WTC11 (cell line): ENCODE results near the gene POTEI. TPM values are rescaled to one million over a fixed set of nuclear protein-coding genes. Genes with fewer than 3 reads are reported as not detected.
"Not testable (repeated sequence)": the region's sequence is repeated elsewhere in the genome, so short reads cannot be mapped to it uniquely, and the experiment has no call there.

ENCODE experiments used
- ATAC-seq: fragments of 200-7000 bp; cut with Tn5 transposase; 2 replicates; pipeline ENCODE4 v1.10.0; 2021; ENCODE audit warnings: mild to moderate bottlenecking, moderate library complexity
- CTCF ChIA-PET: fragments of 300-600 bp; sonication (Branson Sonifier 250); formaldehyde crosslinking; loops from one replicate; lab custom pipeline; 2021; ENCODE audit warnings: antibody characterized with exemption; lab: Charles Lee
- POLR2A ChIA-PET: fragments of 350-600 bp; sonication (Branson Sonifier 250); formaldehyde crosslinking; loops from one replicate; lab custom pipeline; 2021; ENCODE audit warnings: antibody characterized with exemption; lab: Charles Lee
- DNase-seq: peaks from one replicate; pipeline ENCODE4 v3.0.0; 2021; ENCODE audit warnings: low spot score
- H3K27ac Mint-ChIP-seq: 2 replicates; pipeline ENCODE4 v1.8.0; 2021; ENCODE audit warnings: mixed read lengths
- H3K27me3 Mint-ChIP-seq: 2 replicates; pipeline ENCODE4 v1.8.0; 2021; ENCODE audit warnings: low read depth, mild to moderate bottlenecking, moderate library complexity, mixed read lengths
- H3K36me3 Mint-ChIP-seq: 2 replicates; pipeline ENCODE4 v1.8.0; 2021; ENCODE audit warnings: mixed read lengths
- H3K4me1 Mint-ChIP-seq: 2 replicates; pipeline ENCODE4 v1.8.0; 2022; ENCODE audit warnings: mixed read lengths
- H3K4me3 Mint-ChIP-seq: 2 replicates; pipeline ENCODE4 v1.8.0; 2021; ENCODE audit warnings: mild to moderate bottlenecking, moderate library complexity, mixed read lengths
- H3K9me3 Mint-ChIP-seq: 2 replicates; pipeline ENCODE4 v1.8.0; 2021; ENCODE audit warnings: mixed read lengths
- total RNA-seq: library from RNA; stranded (reverse); gene quantifications from 3 replicates; pipeline ENCODE4 v1.2.3, GENCODE V29; 2021

The POTEI gene
- total RNA-seq, 1 experiment from 2014 or later, result 2.2 TPM

GRCh38 chr2:130529545-130529944 is 20.4 kb upstream of the POTEI start:
- DNase-seq, H3K4me1 Mint-ChIP-seq, H3K27ac Mint-ChIP-seq, H3K27me3 Mint-ChIP-seq, H3K9me3 Mint-ChIP-seq, CTCF ChIA-PET, H3K36me3 Mint-ChIP-seq, POLR2A ChIA-PET, H3K4me3 Mint-ChIP-seq, ATAC-seq: not testable (repeated sequence)

GRCh38 chr2:130527365-130527967 is 18.3 kb upstream of the POTEI start:
- CTCF ChIA-PET, H3K4me3 Mint-ChIP-seq, H3K27ac Mint-ChIP-seq, H3K36me3 Mint-ChIP-seq, H3K4me1 Mint-ChIP-seq, DNase-seq, POLR2A ChIA-PET, H3K27me3 Mint-ChIP-seq, H3K9me3 Mint-ChIP-seq: not testable (repeated sequence)
- ATAC-seq, result peak; percentile 71

DNA sequence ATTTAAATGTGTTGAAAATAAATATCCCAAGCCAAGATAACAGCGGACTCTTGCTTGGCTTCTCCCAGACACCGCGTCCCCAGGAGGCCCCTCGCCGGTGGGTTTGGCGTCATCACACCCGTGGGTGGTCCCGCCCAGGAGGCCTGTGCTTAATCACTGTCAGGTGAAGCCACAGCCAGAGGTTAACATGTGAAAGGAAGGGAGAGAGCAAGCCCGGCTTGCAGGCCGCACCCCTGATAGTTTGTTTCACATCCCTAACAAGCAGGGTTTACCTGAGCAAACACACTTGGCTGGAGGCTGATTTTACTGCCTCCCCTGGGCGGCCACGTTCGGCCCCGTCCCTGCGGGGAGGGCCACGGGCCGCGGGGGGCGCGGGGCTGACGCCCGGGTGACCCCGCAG is 13.3 kb upstream of the POTEI start:
- DNase-seq, result not testable (repeated sequence)

GRCh38 chr2:130520992-130521391 is 11.9 kb upstream of the POTEI start, which contains the start of gene CFC1B:
Gene CFC1B, plus strand, starts transcription at chr2:130521222. Its CDS starts 263 bp downstream, at chr2:130521485.
- H3K4me1 Mint-ChIP-seq, POLR2A ChIA-PET: not testable (repeated sequence)

More for the DNA sequence above, 13.3 kb upstream of the POTEI start:
- H3K4me3 Mint-ChIP-seq, CTCF ChIA-PET, H3K36me3 Mint-ChIP-seq, H3K27me3 Mint-ChIP-seq, H3K9me3 Mint-ChIP-seq, H3K27ac Mint-ChIP-seq, H3K4me1 Mint-ChIP-seq, POLR2A ChIA-PET: not testable (repeated sequence)
- ATAC-seq, result peak; percentile 44

GRCh38 chr2:130518516-130519106 is 9.5 kb upstream of the POTEI start:
- H3K27ac Mint-ChIP-seq, ATAC-seq, H3K4me1 Mint-ChIP-seq, DNase-seq, H3K36me3 Mint-ChIP-seq, H3K9me3 Mint-ChIP-seq, CTCF ChIA-PET, POLR2A ChIA-PET, H3K4me3 Mint-ChIP-seq, H3K27me3 Mint-ChIP-seq: not testable (repeated sequence)

More at GRCh38 chr2:130520992-130521391, 11.9 kb upstream of the POTEI start, which contains the start of gene CFC1B:
- H3K36me3 Mint-ChIP-seq, H3K27ac Mint-ChIP-seq, DNase-seq, H3K27me3 Mint-ChIP-seq, H3K4me3 Mint-ChIP-seq, H3K9me3 Mint-ChIP-seq, ATAC-seq, CTCF ChIA-PET: not testable (repeated sequence)

DNA sequence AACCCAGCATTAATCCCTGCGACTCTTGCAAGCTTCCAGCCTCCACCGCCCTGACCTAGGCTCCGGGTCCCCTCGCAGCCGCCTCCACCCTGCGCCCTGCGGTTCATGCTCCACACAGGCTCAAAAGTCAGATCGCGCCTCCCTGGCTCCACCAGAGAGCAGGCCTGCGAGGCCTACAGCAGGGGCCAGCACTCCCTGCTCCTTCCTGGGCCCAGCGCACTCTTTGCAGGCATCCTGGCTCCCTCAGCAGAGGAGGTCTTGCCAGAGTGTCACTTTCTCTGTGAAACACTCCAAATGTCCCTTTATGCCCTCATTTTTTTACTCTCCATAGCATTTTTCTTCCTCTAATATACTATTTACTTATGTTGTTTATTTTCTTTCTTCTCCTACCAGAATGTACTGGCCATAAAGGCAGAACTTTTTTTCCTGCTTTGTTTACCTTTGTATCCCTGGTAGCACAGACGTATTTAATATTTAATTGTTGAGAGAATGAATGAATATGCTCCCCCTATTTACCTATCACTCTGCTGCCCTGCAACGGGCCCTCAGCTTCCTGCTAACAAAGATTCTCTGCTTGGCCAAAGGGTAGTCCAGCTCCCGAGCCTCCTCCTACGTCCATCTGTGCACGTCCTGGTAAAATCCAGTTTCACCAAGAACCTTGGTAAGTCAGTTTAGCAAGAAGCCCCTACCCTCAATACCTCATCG is 2.8 kb upstream of the POTEI start:
- H3K27ac Mint-ChIP-seq, CTCF ChIA-PET, H3K4me1 Mint-ChIP-seq, H3K36me3 Mint-ChIP-seq, H3K4me3 Mint-ChIP-seq, H3K27me3 Mint-ChIP-seq, DNase-seq, POLR2A ChIA-PET, H3K9me3 Mint-ChIP-seq: not testable (repeated sequence)
- ATAC-seq, result peak; percentile 92

- H3K27me3 Mint-ChIP-seq, DNase-seq, H3K4me3 Mint-ChIP-seq, H3K27ac Mint-ChIP-seq, POLR2A ChIA-PET, H3K36me3 Mint-ChIP-seq, CTCF ChIA-PET, H3K9me3 Mint-ChIP-seq, H3K4me1 Mint-ChIP-seq: not testable (repeated sequence)
- ATAC-seq, result peak; percentile 79
Measured at GRCh38 chr2:130510807-130511746, 1.9 kb upstream of the POTEI start.

DNA sequence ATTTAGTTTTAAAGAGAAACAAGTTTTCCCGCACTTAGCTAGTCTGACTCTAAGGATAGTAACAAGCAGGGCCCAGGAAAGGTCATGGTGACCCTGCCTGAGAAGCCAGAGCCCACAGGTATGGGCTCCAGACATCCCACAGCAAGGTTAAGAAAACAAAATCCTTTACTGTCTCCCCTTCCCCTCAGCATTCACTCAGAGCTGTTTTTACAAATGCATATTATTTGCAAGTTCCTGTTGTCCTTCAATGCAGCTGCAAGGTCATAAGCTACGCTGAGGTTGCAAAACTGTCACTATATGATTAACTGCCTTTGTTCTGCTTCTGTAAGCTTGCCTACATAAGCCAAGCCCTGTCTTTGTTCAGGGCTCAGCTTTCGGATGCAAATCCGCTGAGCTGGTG is 18.1 kb downstream of the POTEI start:
- H3K9me3 Mint-ChIP-seq, CTCF ChIA-PET, H3K27ac Mint-ChIP-seq, POLR2A ChIA-PET, H3K27me3 Mint-ChIP-seq, DNase-seq, H3K4me1 Mint-ChIP-seq, ATAC-seq, H3K4me3 Mint-ChIP-seq, H3K36me3 Mint-ChIP-seq: not testable (repeated sequence)

DNA sequence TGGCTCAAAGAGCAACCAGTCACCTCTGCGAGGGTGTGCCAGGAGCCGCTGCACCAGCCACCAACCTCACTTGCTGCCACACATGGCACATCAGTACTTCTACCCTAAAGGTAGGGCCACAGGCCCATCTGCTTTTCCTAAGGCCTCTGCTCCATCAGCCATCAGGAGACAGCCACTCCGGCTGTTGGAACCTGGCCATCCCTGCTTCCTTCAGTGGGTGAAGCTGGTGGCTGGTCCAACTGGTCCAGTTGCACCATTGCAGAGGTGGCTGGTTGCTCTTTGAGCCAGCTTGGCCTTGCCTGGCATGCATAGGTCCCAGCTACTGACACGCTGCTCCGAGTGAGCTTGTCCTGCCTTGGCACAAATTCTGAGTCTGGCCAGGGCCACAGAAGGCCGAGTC is 53.7 kb downstream of the POTEI start:
- POLR2A ChIA-PET, H3K4me3 Mint-ChIP-seq, CTCF ChIA-PET, H3K36me3 Mint-ChIP-seq, H3K4me1 Mint-ChIP-seq, ATAC-seq, H3K27me3 Mint-ChIP-seq, H3K27ac Mint-ChIP-seq, H3K9me3 Mint-ChIP-seq, DNase-seq: not testable (repeated sequence)

DNA sequence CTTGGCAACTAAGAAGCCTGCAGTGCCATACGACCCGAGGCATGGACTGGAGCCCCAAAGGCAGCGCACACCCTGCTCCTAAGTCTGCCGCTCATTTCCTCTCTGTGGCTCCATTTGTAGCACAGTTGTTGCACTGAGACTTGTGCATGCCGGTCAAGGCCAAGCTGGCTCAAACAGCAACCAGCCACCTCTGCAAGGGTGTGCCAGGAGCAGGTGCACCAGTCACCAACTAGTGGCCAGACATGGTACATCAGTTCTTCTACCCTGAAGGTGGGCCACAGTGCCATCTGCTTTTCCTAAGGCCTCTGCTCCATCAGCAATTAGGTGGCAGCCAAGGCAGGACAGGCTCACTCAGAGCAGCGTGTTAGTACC is 54.4 kb downstream of the POTEI start:
- H3K4me3 Mint-ChIP-seq, CTCF ChIA-PET, H3K27me3 Mint-ChIP-seq, H3K4me1 Mint-ChIP-seq, H3K27ac Mint-ChIP-seq, ATAC-seq, H3K9me3 Mint-ChIP-seq, H3K36me3 Mint-ChIP-seq, POLR2A ChIA-PET: not testable (repeated sequence)
- DNase-seq, result peak; percentile 31

DNA sequence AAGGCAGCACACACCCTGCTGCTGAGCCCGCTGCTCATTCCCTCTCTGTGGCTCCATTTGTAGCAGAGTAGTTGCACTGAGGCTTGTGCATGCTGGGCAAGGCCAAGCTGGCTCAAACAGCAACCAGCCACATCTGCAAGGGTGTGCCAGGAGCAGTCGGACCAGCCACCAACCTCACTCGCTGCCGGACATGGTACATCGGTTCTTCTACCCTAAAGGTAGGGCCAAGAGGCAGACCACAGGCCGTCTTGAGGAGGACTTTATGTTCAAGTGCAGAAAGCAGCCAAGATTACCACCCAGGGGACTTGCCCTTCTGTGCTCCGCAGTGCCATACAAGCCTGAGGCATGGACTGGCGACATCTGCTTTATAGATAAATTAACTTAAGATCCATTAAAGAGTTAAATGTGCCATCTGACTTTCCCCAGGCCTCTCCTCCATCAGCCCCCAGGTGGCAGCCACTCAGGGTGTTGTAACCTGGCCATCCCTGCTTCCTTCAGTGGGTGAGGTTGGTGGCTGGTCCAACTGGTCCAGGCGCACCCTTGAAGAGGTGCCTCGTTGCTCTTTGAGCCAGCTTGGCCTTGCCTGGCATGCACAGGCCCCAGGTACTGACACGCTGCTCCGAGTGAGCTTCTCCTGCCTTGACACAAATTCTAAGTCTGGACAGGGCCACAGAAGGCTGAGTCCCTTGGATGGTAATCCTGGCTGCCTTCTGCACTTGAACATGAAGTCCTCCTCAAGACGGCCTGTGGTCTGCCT is 55.0 kb downstream of the POTEI start:
- H3K27ac Mint-ChIP-seq, POLR2A ChIA-PET, H3K27me3 Mint-ChIP-seq, CTCF ChIA-PET, H3K4me1 Mint-ChIP-seq, DNase-seq, H3K9me3 Mint-ChIP-seq, ATAC-seq, H3K36me3 Mint-ChIP-seq, H3K4me3 Mint-ChIP-seq: not testable (repeated sequence)
